ENCODE results near the gene DCK.
"Not testable (repeated sequence)": the region's sequence is repeated elsewhere in the genome, so short reads cannot be mapped to it uniquely, and the experiment has no call there.

DCK gene

GRCh38 chr4:71001363-71001762 lies 7.9 kb downstream of the DCK start:
- DNase-seq (ENCODE audit: low read depth), result not testable (repeated sequence)

- no peak for DNase-seq (ENCODE audit: low read depth)
These were observed 10.9 kb downstream of the DCK start for GRCh38 chr4:71004281-71004851.

- not testable (repeated sequence) for DNase-seq (ENCODE audit: low read depth)
These were observed 11.6 kb downstream of the DCK start for GRCh38 chr4:71005025-71005424.

GRCh38 chr4:71006203-71006907 lies 12.9 kb downstream of the DCK start:
- DNase-seq (ENCODE audit: low read depth), result no peak

- DNase-seq (ENCODE audit: low read depth), result no peak
These were observed 14.7 kb downstream of the DCK start for GRCh38 chr4:71008196-71008595.

- DNase-seq (ENCODE audit: low read depth), result no peak
These were observed 15.6 kb downstream of the DCK start for GRCh38 chr4:71009086-71009485.

- DNase-seq (ENCODE audit: low read depth), result peak; percentile 23
These were observed 16.6 kb downstream of the DCK start for GRCh38 chr4:71009890-71010588.

GRCh38 chr4:71011451-71011850 lies 18.0 kb downstream of the DCK start:
- DNase-seq (ENCODE audit: low read depth), result no peak

- DNase-seq (ENCODE audit: low read depth), result not testable (repeated sequence)
These were observed 23.9 kb downstream of the DCK start for GRCh38 chr4:71017391-71017790.

GRCh38 chr4:71020611-71021010 lies 27.2 kb downstream of the DCK start:
- DNase-seq (ENCODE audit: low read depth), result no peak

GRCh38 chr4:71025654-71026053 lies 32.2 kb downstream of the DCK start:
- DNase-seq (ENCODE audit: low read depth), result no peak

GRCh38 chr4:71026086-71026485 lies 32.6 kb downstream of the DCK start:
- DNase-seq (ENCODE audit: low read depth), result peak; percentile 53

- DNase-seq (ENCODE audit: low read depth), result no peak
These were observed 34.2 kb downstream of the DCK start for GRCh38 chr4:71027611-71028010.

GRCh38 chr4:71029504-71029903 lies 36.1 kb downstream of the DCK start:
- no peak for DNase-seq (ENCODE audit: low read depth)

- not testable (repeated sequence) for DNase-seq (ENCODE audit: low read depth)
These were observed 38.7 kb downstream of the DCK start for GRCh38 chr4:71032106-71032505.

GRCh38 chr4:71045256-71045655 lies 51.8 kb downstream of the DCK start:
- no peak for DNase-seq (ENCODE audit: low read depth)

- no peak for DNase-seq (ENCODE audit: low read depth)
These were observed 55.9 kb downstream of the DCK start for GRCh38 chr4:71049395-71049794.

- DNase-seq (ENCODE audit: low read depth), result no peak
These were observed 57.4 kb downstream of the DCK start for GRCh38 chr4:71050809-71051208.

- DNase-seq (ENCODE audit: low read depth), result no peak
These were observed 58.6 kb downstream of the DCK start for GRCh38 chr4:71052034-71052433.

- DNase-seq (ENCODE audit: low read depth), result no peak
These were observed 59.3 kb downstream of the DCK start for GRCh38 chr4:71052716-71053115.

GRCh38 chr4:71053613-71054012 lies 60.2 kb downstream of the DCK start:
- not testable (repeated sequence) for DNase-seq (ENCODE audit: low read depth)

- DNase-seq (ENCODE audit: low read depth), result not testable (repeated sequence)
These were observed 66.1 kb downstream of the DCK start for GRCh38 chr4:71059573-71059972.

- DNase-seq (ENCODE audit: low read depth), result no peak
These were observed 69.0 kb downstream of the DCK start for GRCh38 chr4:71062436-71062835.

Measured in fibroblast of the conjunctiva (primary cell).